COR-L47 (cell line): ENCODE measurements around the gene CH25H.
"Not testable (repeated sequence)": the region's sequence is repeated elsewhere in the genome, so short reads cannot be mapped to it uniquely, and the experiment has no call there.

Experiments used
- DNase-seq: peaks from one replicate; lab custom pipeline; 2025; lab: John Stamatoyannopoulos, UW

Gene CH25H, protein sequence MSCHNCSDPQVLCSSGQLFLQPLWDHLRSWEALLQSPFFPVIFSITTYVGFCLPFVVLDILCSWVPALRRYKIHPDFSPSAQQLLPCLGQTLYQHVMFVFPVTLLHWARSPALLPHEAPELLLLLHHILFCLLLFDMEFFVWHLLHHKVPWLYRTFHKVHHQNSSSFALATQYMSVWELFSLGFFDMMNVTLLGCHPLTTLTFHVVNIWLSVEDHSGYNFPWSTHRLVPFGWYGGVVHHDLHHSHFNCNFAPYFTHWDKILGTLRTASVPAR

DNA sequence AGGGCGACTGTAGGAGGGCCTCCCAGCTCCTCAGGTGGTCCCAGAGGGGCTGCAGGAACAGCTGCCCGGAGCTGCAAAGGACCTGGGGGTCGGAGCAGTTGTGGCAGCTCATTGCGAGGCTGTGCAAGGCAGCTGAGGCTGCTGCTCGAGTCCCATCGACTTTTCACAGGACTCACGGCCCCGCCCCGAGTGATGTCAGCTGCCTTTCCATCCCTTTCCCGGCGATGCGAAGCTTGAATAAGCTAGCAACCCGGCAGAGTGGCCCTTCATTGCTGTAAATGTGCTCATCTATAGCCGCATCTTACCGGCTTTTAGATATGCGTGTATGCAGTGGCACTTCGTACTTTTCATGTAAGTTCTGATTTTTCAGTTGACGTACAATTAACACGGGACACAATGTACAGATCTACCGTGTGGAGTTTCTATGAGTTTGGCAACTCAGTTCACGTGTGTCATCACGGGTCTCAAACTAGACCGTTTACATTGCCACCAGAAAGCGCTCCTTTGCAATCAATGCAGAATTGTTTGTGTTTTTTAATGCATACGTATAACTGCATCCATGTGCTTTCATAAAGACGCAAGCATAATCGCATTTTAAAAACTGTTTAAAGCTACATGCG is at the start of gene CH25H:
CH25H (minus strand) TSS at position 137 of the 620 bp plus-strand sequence; CDS start at position 112, 25 bp downstream.
- peak; percentile 19 for DNase-seq

DNA sequence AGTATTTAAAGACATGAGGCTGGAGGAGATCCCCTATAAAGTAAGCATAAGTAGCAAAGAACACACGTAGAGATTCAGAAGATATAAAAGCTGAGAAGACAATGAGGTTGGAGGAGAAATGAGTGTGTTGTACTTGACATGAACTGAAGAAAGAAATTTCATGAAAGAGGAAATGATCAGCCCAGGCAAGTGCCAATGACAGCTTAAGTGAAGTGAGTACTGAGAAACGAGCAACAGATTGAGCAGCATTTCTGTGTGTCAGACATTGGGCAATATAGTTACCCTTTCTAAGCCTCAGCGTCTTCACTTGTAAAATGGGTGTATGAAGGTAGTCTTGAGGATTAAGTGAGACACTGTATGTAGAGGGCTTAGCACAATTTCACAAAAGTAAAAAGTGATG is 49.2 kb upstream of the CH25H start:
- DNase-seq: no peak

DNA sequence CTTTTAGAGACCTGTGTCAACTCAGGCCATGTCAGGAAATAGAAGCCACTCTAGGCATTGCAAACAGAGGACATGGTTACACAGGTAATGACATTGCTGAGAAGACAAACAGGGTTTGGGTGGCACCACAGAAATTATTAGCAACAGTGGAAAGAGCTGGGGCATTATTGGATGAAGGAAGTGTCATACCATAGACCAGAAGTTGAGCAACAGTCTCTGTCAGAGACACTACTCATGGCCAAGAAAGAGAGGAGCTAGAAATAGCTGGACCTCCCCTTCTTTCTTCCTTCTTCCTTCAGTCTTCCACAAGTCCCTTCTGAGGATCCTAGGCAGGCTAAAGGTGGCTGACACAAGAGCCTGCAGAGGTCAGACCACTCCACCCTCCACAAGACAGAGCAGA is 48.7 kb upstream of the CH25H start:
- no peak for DNase-seq

DNA sequence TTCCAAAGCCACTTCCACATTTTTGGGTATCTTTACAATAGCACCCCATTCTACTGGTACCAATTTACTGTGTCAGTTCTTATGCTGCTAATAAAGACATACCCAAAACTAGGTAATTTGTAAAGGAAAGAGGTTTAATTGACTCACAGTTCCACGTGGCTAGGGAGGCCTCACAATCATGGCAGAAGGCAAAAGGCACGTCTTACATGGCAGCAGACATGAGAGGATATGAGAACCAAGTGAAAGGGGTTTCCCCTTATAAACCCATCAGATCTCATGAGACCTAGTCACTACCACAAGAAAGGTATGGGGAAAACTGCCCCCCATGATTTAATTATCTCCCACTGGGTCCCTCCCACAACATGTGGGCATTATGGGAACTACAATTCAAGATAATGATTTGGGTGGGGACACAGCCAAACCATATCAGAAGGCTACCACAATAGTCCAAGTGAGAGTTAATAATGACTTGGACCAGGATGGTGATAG is 48.0 kb upstream of the CH25H start:
- DNase-seq: not testable (repeated sequence)

DNA sequence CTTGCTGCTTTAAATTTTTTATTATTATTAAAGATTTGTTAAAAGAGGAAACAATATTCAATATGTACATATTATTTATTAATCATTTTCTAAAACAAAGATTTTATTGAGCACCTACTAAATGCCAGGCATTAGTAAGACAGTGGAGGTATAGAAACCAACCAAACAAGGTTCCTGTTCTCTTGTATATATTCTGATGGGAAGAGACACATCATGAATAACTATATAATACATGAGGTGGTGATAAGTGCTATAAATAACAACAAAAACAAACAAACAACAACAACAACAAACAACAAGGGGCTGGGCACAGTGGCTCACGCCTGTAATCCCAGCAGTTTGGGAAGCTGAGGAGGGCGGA is 45.1 kb upstream of the CH25H start:
- DNase-seq: no peak

DNA sequence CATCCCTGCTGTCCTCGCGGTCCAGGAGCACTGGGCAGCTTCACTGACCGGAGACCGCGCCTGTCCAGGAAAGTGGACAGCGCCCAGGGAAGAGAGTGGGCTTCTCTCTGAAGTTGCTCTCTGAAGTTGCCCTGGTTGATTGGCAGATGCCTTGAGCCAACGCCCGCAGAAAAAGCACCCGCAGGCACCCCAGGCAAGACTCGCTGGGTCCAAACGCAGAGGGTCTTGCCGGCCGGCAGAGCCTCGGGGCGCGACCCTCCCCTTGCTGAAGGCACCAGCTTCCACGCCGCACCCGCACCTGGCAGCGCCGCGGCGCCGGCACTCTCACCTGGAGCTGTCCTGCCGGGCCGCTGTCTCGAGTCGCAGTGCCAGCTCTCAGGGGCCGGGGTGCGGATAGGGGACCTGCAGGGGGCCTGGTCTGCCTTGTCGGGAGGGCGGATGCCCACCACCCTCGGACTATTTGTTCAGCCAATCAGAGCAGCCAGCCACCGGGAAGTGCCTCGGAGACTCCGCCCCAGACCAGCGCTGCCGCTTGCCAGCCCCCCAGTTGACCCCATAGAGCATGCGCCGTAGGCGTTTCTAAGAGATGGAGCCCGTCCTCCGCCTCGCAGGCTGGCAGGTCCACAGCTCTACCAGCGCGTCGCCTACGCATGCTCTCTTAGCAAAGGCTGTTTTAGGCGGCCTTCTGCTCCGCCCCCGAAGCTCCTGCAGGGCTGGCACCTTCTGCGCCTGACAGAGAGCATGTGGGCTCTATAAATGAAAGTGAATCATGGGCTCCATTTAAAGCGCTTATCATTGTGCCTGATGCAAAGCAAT is 44.5 kb upstream of the CH25H start, which contains the start of gene LIPA:
LIPA (minus strand) TSS at position 367 of the 816 bp plus-strand sequence. CDS start 4,127 bp downstream, outside the sequence.
- DNase-seq: peak; percentile 93

DNA sequence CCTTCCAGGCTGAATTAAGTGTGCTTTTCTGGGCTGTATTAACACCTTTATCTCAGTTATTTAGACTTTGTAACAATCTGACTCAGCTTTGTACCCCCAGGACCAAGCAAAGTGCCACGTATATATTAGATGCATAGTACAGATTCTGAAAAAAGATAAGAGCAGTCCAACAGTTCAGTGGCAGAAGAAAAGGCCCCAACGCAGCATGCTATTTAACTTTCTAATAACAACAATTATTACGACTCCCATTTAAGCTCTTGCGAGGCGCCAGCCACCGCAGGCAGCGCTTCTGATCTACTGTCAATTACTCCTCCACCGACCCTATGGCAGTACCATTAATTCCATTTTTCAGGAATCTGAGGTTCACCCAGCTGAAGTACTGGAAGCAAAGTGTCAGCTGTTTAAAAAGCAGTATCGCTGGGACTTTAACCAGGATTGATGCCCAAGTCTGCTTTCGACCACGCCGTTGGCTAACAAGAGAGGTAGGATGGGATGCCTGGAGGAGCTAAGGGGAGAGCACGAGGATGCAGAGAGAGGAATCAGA is 43.8 kb upstream of the CH25H start:
- no peak for DNase-seq

DNA sequence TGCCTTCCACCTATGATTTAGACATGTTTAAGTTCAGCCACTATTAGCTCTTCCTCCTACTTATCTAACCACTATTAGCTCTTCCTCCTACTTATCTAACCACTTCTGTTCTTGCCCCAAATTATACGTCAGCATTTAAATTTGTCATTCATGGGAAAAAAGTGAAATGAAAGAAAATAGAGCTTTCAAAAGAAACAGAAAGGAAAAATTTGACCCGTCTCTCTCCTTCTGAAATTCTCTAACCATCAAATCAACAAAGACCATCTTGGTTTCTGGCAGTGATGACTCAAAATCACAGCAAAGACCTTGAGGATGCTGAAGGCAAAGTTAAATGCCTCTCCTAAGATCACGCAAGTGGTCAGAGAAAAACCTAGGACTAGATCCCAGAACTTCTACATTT is 41.9 kb upstream of the CH25H start:
- DNase-seq: no peak

DNA sequence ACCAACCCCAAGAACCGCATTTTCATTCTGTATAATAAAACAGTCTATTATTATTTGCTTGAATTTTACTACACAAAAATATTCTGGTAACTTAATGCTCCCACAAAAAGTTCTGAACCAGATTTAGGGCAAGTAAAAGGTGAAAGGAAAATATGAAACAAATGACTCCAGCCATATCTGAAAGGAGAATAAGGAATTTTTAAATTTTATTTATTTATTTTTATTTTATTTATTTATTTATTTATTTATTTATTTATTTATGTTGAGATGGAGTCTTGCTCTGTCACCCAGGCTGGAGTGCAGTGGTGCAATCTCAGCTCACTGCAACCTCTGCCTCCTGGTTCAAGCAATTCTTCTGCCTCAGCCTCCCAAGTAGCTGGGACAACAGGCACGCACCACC is 40.5 kb upstream of the CH25H start:
- DNase-seq: not testable (repeated sequence)

DNA sequence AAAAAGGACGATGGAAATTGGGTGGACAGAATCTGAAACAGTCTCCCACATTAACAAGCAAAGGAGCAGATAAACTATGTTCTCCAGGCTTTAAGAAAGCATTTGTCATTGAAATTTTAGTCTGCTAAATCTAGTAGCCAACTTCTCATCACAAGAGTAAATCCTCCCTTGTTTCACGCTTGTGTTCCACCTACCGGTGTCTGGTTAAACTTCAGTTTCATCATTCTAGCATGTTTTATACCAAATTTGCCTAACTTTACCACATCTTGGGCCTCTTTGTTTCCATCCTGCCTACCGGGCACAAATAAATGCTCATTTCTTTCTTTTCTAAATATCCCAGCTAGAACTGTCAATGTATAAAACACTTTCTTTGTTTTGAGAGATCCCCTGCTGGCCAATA is 38.7 kb upstream of the CH25H start:
- DNase-seq: no peak

DNA sequence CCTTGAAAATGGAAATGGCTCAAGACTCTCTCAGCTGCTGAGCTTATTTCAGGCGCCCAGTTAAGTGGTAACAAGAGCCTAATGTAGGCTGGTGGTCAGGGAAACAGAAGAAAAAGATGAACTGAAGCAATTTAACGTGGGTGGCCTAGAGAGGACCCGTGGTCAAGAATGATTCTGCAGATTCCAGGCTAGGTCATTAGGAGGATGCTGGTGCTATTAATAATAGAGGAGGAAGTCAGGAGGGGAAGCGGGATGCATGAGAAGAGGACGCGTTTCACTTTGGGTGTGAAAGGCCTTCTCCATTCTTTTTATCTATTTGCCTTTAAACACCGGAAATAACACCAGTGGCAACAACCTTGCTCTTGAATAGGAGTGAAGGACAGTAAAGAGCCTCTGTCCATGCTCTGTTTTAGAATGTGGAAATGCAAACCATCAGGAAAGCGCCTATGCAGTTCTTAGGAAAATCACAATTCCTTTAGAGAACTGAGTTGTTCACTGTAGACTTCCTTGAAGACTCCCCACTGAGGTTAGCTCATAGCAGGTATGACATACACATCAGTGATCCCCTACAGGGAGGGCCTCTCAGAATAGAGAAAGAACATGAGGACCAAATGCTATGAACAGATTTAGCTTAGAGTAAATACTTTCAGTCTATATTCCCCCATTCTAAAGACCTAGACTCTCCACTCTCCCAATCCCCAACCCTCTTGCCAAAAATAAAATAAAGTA is 35.9 kb upstream of the CH25H start:
- no peak for DNase-seq

DNA sequence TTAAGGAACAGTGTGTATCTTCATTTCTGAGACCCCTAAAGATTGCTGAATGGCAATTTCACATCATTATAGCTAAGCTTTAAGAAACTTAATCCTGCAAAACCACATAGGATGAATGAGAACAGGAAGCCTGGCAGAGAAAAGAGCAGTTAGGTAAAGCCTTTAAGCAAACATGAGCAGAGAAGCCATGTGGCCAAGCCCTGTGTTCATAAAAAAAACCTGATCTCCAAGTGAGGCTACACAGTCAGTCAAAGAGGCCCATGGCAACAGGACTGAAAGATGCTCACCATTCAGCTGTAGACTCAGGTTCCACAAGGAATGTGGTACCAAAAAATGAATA is 35.2 kb upstream of the CH25H start:
- DNase-seq: no peak

DNA sequence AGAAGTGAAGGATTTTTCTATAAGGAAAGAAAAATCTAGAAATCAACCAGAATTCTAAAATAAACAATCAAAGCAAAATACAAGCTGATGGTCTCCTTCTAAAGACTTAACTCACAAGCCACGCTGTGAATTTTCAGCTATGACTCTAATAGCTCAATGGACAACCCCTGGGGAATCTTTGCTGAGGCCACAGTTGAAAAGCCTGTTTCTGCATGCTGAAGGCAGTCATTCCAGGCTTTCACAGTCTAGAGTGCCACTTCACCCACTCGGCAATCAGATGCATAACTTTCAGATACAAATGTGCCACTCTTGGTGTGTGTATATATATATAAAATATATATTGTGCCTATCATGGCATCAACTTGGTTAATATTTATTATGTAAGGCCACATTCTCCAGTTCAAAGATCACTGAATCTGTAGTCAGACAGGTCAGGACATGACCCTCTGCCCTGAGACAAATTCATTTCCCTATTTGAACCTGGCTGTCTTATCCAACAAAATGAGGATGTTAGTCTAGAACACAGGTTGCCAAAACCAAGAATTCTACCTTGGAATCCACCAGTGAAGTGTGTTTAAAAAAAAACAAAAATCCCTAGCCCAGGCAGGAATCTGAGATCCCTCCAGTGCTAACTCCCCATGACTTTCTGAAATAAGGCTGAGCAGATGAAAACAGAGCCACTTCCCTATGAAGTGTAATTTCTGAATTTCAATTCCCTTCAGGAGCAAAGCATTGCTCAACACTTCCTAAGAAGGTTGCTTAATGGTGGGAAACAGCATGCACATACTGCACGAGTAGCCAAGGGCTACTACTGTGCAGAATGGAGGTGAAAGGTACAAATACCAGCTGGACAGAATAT is 34.6 kb upstream of the CH25H start:
- DNase-seq: no peak

DNA sequence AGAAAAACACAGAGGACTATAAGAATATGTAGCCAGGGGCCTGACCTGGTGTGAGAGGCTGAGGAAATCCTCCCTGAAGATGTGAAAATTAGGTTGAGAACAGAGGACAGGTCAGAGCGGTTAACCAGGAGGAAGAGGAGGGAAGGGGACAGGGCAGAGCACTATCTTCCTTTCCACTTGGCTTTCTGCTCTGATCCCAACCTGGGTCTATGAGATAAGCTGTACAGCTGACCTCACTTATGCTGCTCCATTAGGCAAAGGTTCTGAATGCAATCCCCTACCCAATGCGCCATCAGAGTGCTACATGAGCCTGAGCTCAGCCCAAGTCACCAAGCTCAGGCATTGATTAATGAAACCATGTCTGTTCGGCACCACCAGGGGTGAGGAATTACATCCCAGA is 33.9 kb upstream of the CH25H start:
- no peak for DNase-seq

DNA sequence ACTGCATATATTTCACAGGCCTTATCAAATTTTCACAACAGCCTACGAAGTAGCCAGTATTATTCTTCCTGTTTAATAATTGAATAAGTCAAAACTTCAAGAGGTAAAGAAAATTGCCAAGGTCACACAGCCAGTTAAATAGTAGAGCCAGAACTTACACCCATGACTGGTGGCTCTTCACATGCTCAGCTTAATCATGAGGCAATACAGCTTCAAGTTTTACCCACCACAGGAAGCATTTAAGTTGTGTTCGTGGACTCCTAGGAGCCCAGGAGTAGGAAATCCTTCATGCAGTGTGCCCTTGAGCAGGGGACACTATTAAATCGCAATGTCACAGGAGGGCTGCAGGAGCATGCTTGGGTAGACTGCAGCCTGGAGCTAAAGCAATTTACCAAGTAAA is 33.4 kb upstream of the CH25H start:
- DNase-seq: no peak

DNA sequence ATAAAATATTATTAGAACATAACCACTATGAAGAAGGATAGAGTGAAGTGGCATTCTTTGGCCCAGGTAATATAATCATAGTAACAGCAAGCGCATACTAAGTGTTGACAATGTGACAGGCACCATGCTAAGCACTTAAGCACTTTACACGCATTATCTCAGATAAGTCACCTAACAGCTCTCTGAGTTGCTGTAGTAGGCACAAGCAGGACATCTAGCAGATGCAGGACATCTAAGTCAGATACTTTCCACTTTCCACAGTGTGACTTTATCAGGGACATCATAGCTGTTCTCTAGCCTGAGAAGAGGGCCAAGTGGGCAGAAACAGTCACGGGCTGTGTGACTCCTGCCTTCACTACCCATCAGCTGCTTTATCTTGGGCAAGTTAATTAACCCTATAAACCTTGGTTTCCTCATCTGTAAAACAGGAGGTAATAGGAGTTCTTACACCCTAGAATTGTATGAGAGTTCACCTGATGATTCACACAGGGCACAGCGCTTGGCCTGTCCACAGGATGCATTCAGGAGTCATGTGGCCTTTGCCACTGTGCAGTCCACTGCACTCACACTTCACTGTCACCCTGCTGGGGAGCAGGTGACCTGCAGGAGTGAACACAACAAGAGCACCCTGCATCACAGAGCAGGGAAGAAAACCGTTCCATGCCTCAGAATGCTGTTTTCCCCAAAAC is 32.0 kb upstream of the CH25H start:
- DNase-seq: no peak

DNA sequence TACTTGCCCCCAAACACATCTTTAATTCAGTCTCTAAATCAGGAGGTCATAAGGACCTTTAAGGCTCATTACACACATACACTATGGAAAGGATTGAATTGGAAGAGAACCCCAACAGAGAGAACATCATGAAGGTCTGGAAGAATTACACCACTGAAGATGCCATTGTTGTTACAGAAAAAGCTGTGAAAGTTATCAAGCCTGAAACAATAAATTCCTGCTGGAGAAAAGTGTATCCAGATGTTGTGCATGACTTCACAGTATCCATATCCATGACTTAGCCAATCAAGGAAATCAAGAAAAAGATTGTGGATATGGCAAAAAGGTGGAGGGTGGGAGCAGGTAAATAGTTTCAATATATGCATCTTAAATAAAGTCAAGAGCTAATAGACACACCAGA is 30.7 kb upstream of the CH25H start:
- no peak for DNase-seq

DNA sequence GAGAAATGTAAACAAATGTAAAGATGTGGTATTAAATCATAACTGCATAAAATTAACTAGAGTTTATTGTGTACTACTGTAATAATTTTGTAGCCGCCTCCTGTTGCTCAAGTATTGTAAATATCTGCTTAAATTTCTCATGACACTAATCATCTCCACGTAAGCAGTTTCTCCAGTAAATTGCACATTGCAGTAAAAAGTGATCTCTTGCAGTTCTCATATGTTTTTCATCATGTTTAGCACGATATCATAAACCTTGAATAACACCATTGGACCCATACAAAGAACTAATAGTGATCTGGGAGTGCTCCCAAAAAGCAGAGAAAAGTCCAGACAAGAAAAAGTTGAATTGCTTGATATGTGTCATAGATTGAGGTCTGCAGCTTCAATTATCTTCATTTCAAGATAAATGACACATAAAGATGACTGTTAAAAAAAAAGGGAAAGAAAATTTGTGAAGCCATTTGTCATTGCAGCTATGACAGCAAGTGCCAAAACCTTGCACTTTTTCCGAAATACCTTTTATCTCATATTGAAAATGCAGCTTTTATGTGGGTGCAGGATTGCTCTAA is 29.2 kb upstream of the CH25H start:
- no peak for DNase-seq

DNA sequence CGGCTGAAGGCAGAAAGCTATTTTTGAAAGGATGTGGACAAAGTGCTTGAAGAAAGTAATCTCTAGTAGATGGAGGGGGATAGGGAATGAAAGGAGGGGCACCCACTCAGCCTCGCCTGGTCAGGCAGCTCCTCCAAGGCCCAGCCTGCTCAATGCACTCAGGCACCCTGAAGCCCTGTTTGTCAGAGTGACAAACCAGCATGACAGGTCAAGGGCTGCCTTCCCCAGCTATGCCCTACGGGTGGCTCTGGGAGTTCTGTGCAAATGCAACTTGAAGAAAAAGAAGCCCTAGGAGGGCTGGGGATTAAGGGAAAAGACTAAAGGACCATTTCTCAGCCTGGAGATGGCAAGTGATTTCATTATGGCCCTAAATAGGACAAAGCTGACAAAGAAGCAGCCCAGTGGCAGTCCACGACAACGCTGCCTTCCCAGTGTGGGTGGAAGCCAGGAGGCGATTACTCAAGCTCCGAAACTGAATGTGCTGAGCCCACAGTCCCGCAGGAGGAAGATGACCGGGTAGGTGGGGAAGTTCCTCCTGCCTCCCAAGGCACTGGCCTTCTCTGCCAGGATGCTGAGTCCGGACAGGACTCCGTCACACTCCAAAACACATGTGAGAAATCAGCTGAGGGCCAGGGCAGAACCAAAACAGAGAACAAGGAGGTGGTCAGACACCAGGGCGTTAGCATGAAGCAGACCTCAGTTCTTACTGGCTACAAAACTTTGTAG is 28.1 kb upstream of the CH25H start:
- no peak for DNase-seq
